HG03045 (cell line): ENCODE data around the gene TNRC18.

Source experiments
- ATAC-seq: cut with Tn5 transposase; IDR thresholded peaks from one replicate; pipeline ENCODE4 v1.9.1; 2021; ENCODE audit warnings: mild to moderate bottlenecking, moderate library complexity; ENCODE audit not compliant: unreplicated experiment

Gene TNRC18

DNA sequence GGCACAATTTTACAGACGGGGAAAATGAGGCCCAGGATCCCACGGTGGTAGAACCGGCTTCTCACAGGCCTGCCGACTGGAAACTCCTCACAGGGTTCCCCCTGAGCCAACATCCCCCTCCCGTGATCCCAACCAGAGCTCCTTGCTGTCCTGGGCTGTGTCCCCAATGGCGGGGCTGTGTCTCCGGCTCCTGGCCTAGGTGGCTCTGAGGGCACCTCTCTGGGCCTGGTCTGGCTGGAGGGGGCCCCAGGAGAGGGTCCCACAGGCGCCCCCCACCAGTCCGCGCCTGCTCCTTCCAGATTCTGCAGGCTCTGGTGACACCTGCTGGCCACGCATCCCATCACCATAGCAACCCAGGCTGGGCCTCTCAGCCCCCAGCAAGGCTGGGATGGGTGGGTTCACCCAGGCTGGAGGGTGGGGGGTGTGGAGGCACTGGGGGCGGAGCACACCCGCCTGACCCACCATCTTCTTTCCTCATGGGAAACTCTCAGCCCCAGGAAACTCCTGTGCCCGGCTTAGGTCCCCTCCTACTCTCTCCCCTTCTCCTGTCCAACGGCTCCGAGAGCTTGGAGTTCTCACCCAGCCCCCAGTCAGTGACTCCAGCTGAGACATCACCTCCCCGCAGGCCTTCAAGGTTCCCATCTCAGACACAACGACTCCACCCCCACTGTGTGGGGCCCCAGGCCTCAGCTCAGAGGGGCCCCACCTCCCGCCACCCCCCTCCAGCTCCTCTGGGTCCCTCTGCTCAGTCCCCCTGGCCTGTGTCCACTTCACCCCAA lies 27.1 kb upstream of the TNRC18 start:
- no peak for ATAC-seq

GRCh38 chr7:5448378-5449037 lies 24.9 kb upstream of the TNRC18 start:
- no peak for ATAC-seq

- no peak for ATAC-seq
Observed at GRCh38 chr7:5445981-5446594, 22.5 kb upstream of the TNRC18 start.

DNA sequence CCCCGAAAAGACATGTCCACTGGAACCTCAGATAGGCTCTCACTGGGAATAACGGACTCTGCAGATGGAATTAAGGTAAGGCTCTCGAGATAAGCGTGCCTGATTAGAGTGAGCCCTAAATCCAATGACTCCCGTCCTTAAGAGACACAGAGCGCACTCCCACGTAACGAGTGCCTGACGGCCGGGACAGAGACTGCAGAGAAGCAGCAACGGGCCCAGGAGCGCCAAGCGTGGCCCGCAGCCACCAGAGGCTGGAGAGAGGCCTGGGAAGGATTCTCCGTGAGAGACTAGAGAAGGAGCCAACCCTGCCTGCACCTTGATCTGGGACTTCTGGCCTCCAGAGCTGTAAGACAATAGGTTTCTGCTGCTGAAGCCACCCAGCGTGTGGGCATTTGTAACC lies 20.0 kb upstream of the TNRC18 start:
- ATAC-seq = no peak

DNA sequence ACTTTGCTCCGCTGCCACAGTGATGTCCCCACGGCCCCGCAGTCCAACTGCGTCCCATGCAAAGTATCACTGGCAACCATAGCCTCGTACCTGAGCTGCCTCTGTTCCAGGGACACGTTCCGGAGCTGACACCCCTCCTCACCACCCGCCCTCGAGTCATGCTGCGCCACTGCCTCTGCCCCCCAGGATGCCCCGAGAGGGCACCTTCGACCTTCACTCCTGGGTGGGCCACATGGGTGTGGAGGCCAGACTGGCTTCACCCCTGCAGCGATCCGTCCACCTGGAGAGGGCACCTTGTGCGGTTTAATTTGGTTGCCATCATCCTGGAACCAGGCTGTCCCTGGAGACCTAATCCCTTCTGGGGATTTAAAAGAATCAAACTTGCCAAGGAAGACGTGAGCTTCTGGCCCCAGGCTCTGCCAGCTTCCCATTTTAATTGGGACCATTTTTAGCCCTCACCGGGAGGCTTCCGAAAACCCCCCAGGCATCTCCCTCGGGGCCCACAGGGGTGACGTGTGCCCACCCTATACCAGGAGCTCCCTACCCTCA lies 19.2 kb upstream of the TNRC18 start:
- no peak for ATAC-seq

DNA sequence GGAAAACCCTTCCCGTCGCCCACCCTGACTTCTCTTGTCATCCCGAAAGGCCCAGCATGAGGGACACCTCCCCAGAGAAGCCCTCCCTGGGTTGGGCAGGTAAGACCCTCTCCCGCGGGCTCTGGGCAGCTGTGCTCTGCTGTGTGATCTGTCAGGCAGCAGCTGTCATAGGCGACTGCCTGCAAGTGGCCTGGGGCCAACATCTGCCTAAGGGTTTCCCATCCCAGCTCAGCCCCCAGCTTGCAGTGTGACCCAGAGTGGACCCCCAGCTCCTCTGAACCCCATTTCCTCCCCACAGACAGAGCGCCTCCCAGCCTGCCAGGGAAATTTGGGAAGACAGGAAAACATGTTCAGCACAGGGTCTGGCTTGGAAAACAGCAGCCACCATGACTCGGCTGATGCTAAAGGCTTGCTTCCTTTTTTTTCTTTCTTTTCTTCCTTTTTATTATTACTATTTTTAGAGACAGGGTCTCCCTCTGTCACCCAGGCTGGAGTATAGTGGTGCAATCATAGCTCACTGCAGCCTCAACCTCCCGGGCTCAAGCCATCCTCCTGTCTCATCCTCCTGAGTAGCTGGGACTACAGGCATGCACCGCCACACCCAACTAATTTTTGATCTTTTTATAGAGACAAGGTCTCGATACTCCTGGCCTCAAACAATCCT lies 18.3 kb upstream of the TNRC18 start:
- ATAC-seq = no peak

- ATAC-seq = no peak
Observed at GRCh38 chr7:5439572-5440496, 16.2 kb upstream of the TNRC18 start.

GRCh38 chr7:5439209-5439571 lies 15.6 kb upstream of the TNRC18 start:
- ATAC-seq = no peak

DNA sequence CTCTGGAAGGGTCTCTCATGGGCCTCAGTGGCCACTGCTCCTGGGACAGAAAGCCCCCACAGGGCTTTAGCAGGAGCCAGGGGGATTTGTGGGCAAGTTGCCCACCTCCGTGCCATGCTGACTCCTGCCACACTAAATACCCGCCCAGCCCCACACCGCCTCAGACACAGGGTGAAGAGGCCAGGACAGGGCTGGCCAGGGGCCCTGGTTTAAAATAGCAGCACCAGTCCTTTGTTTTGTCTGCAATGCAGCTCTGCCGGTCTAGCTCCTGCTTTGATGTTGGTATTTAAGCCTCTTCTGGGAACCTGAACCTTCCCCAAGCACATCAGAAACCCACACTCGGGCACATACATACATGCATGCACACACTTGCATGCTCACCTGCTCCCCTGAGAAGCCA lies 14.4 kb upstream of the TNRC18 start:
- no peak for ATAC-seq

- ATAC-seq = no peak
Observed at GRCh38 chr7:5437348-5437892, 13.8 kb upstream of the TNRC18 start.

DNA sequence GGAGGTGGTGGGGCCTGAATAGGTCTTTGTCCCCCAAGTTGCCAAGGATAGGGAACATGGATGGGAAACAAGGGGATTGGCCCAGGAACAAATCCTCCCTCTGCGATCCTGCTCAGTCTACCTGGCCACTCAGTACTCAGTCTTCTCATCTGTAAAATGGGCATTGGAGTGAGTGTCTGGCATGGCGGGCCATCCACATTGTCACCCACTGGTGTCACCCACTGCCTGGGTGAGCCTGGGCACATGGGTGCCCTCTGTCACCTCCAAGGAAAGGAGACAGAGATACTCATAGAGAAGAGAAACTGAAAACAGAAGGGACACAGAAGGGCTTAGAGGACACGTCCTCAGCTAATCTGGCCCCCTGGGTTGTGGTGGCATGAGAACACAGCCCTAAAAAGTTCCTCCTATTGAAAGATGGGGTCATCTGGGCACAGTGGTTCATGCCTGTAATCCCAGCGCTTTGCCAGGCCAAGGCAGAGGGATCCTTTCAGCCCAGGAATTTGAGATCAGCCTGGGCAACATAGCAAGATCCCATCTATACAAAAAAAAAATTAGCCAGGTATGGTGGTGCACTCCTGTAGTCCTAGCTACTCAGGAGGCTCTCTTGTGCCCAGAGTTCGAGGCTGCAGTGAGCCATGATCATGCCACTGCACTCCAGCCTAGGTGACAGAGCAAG lies 12.5 kb upstream of the TNRC18 start:
- no peak for ATAC-seq

DNA sequence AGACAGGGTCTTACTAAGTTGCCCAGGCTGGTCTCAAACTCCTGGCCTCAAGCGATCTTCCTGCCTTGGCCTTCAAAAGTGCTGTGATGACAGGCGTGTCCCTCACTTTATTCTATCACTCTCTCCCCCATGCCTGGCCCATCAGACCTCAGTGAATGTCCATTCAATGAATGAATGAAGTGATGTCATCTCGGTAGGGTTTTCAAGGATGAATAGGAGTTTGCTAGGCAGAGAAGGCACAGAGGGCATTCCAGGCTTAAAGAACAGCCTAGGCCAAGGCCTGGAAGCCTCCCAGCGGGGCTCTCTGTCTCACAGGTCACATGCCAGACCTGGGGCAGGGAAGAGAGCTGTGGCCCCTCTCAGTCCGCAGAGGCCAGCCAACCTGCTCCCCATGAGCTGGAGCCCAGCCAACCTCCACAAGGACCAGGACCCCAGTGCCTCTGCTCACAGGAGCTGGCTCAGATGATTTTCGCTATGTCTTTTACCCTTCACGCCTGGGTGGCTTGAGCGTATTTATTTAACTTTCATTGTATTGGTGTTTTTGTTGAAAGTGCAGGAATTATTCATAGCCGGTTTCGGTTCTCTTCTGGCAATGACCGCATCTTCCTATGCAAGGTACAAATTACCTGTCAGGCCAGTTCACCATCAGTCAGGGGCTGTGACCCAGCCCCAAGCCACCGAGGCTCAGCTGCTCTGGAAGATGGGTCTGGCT lies 11.8 kb upstream of the TNRC18 start:
- ATAC-seq = no peak

DNA sequence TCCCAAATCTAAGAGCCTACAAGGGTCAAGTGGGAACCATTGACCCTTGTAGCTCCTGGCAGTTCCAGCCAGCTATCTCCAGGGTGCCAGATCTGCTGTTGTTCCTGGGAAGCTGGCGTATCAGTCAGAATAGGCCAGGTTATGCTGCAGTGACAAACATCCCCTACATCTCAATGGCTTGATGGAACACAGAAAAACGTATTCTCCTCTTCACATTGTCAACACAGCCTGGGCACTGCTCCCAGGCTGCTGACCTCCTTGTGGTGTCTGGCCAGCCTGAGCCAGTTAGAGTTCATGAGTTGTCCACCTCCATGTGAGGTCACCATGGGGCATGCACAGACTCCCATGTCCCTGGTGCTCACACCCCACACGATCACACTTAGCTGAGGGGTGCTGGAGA lies 9.5 kb upstream of the TNRC18 start:
- no peak for ATAC-seq

DNA sequence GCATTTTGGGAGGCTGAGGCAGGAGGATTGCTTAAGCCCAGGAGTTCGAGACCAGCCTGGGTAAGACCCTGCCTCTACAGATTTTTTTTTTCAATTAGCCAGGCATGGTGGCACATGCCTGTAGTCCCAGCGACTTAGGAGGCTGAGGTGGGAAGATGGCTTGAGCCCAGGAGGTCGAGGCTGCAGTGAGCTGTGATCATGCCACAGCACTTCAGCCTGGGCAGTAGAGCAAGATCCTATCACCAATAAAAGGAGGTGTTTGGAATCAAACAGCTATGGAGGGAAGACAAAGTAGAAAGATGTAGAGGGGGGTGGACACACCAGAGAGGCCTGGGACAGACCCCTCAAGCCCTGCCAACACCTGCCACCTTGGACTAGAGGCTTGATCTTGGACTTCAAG lies 9.1 kb upstream of the TNRC18 start:
- no peak for ATAC-seq

- ATAC-seq = no peak
Observed at GRCh38 chr7:5431560-5432015, 8.0 kb upstream of the TNRC18 start.

GRCh38 chr7:5430612-5430947 lies 6.9 kb upstream of the TNRC18 start:
- ATAC-seq = no peak

DNA sequence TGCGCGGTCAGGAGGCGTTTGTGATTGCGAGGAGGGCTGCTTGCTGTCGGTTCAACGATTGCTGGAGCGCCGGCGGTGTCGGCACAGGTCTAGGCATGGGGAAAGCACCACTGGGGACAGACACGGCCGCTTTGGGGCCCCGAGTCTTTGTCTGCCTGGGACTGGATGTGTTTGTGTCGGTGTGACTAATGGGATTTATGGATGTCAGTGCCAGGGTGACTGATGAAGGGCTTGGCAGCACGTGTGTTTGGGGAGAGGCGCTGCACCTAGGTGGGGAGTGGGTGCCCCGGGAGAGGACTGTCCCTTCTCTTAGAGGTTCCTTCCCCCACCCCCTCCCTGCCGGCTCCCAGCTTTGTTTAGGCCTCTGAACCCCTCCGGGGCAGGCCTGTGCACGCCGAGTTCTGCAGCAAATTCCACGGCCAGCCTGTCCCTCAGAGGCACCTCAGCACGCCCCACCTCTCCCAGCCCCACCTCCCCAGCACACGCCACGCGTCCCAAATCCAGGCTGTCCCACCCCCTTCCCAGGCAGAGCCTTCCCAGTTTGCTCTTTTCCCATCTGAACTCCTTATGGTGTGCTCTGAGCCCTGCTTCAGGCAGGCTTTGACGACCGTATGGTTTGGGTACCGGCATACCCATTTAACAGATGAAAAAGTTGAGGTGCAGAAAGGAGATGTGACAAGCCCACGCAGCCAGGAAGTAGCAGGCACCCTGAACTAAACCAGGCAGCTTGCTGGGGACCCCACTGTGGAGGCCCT lies 6.4 kb upstream of the TNRC18 start:
- ATAC-seq = no peak

GRCh38 chr7:5429253-5429856 lies 5.7 kb upstream of the TNRC18 start:
- no peak for ATAC-seq
